VCaP (cell line): Measurements from ENCODE around the gene KIAA1328.

Experiments
- H3K27ac ChIP-seq: fragments of 450-650 bp; 2 replicates; pipeline ENCODE4 v1.5.1; 2017
- CTCF ChIP-seq: fragments of 450-650 bp; conservative IDR thresholded peaks from 2 replicates; pipeline ENCODE4 v1.5.1; 2017; ENCODE audit warnings: mild to moderate bottlenecking, moderate library complexity

The KIAA1328 gene

GRCh38 chr18:36805105-36805504 is 23.8 kb upstream of the KIAA1328 start:
- no peak overlapping the region for H3K27ac ChIP-seq
- TF ChIP-seq CTCF: no peak

- H3K27ac ChIP-seq: no peak overlapping the region
- TF ChIP-seq CTCF: no peak
These were observed 20.2 kb upstream of the KIAA1328 start for GRCh38 chr18:36808681-36809080.

GRCh38 chr18:36809590-36810381 is 19.1 kb upstream of the KIAA1328 start:
- peak; percentile 89 for TF ChIP-seq CTCF
- no peak overlapping the region for H3K27ac ChIP-seq

- TF ChIP-seq CTCF: no peak
- H3K27ac ChIP-seq: no peak overlapping the region
These were observed 17.5 kb upstream of the KIAA1328 start for GRCh38 chr18:36811430-36811829.

GRCh38 chr18:36811955-36812354 is 17.0 kb upstream of the KIAA1328 start:
- TF ChIP-seq CTCF: no peak
- no peak overlapping the region for H3K27ac ChIP-seq

- no peak for TF ChIP-seq CTCF
These were observed 16.2 kb upstream of the KIAA1328 start for GRCh38 chr18:36812678-36813077.

GRCh38 chr18:36813101-36813775 is 15.7 kb upstream of the KIAA1328 start:
- no peak for TF ChIP-seq CTCF
- no peak overlapping the region for H3K27ac ChIP-seq

More at GRCh38 chr18:36812678-36813077, 16.2 kb upstream of the KIAA1328 start:
- no peak overlapping the region for H3K27ac ChIP-seq
